Heart left ventricle (tissue), 16 donors: ENCODE results near the gene OPCML. TPM values are rescaled to one million over a fixed set of nuclear protein-coding genes. Genes with fewer than 3 reads are reported as not detected.

Experiments used
- ATAC-seq, 4 donors: fragments of 200-7000 bp; cut with Tn5 transposase; one replicate each; pipeline ENCODE4 v1.9.1; 2020 to 2022; ENCODE audit warnings: moderate library complexity in 4 of 4, mild to moderate bottlenecking in 3 of 4, moderate number of reproducible peaks in 1 of 4
- DNase-seq, 5 donors: peaks; one replicate each; pipeline ENCODE4 v3.0.0-alpha.2; 2020
- H3K27ac ChIP-seq, 12 donors: fragments of 200-600 bp; sonication (generic) in 4 of 12; one replicate each; pipeline versions ENCODE4 v1.5.0 to v1.8.0; 2016 to 2022; ENCODE audit warnings: mild to moderate bottlenecking in 2 of 12
- H3K27me3 ChIP-seq, 9 donors: fragments of 200-600 bp; sonication (generic) in 2 of 9; one replicate each; pipeline versions ENCODE4 v1.5.1 to v1.8.0; 2016 to 2022; ENCODE audit warnings: mild to moderate bottlenecking in 3 of 9
- H3K36me3 ChIP-seq, 9 donors: fragments of 200-600 bp; sonication (generic) in 2 of 9; one replicate each; pipeline versions ENCODE4 v1.5.0 to v1.8.0; 2018 to 2022; ENCODE audit warnings: mild to moderate bottlenecking in 2 of 9
- H3K4me1 ChIP-seq, 12 donors: fragments of 200-600 bp; sonication (generic) in 4 of 12; one replicate each; pipeline versions ENCODE4 v1.5.0 to v1.8.0; 2016 to 2022; ENCODE audit warnings: mild to moderate bottlenecking in 3 of 12
- H3K4me3 ChIP-seq, 12 donors: fragments of 200-600 bp; sonication (generic) in 4 of 12; one replicate each; pipeline versions ENCODE4 v1.5.0 to v1.8.0; 2017 to 2022; ENCODE audit warnings: mild to moderate bottlenecking in 9 of 12, moderate library complexity in 4 of 12
- H3K9me3 ChIP-seq, 12 donors: fragments of 200-600 bp; sonication (generic) in 4 of 12; one replicate each; pipeline versions ENCODE4 v1.5.0 to v1.8.0; 2016 to 2022; ENCODE audit warnings: mild to moderate bottlenecking in 1 of 12
- POLR2A ChIP-seq, 2 donors: fragments of 450-650 bp; IDR thresholded peaks; one replicate each; pipeline ENCODE4 v1.6.1; 2017; ENCODE audit warnings: antibody characterized with exemption in 2 of 2, mild to moderate bottlenecking in 2 of 2, moderate library complexity in 2 of 2
- WGBS, 4 donors: extraction: QIAGEN DNeasy Blood & Tissue Kit in 2 of 4; methylation state at CpG; one replicate each; pipeline versions ENCODE4 v1.1.5 to v1.1.7; 2013 to 2018; 5-methylcytosine and 5-hydroxymethylcytosine counted together
- intact Hi-C, 10 donors: fragments of 100-400 bp; cut with DNase I; formaldehyde crosslinking; loops; one replicate each; pipeline versions ENCODE4 v1.11.1 to v1.14.2; 2022
- polyA plus RNA-seq, 2 donors: library from polyadenylated mRNA; stranded (reverse); fragments of 200-250 nt; gene quantifications; one replicate each; pipeline ENCODE4 v1.2.3, GENCODE V29; 2013
- total RNA-seq, 9 donors: library from RNA; depleted of rRNA in 2 of 9; stranded (reverse); fragments of >200 nt in 2 of 9; fragmentation: NEBNext Ultra II Directional in 3 of 9; extraction: Animal tissue kit (Norgen Biotek cat#: 25700) in 3 of 9; gene quantifications; one replicate each; pipeline versions ENCODE4 v1.1.0 to v1.2.4, GENCODE V29; 2016 to 2023
- TF ChIP-seq, protein P1 (sequence below), 12 donors: fragments of 200-600 bp; sonication (generic) in 4 of 12; IDR thresholded peaks; one replicate each; pipeline versions ENCODE4 v1.5.0 to v1.8.0; 2018 to 2022; ENCODE audit warnings: antibody characterized with exemption in 12 of 12, mild to moderate bottlenecking in 5 of 12
- donor health status: ischemic (EF 13 %, LVEDD 7.1; RV severe dilation, severe dysfunction).
- donor health status: healthy with polysubstance abuse.
- donor health status: DM: no; HTN: yes; CAD: no.
- donor health status: DM: no; HTN: no; CAD: no.
- donor health status: ischemic (EF 25% LVEDD 6.9; RV normal size, moderate dysfunction).
- donor health status: ischemic (EF 25% LVEDD 5.7; RV mildly dilated, moderate dysfunction).
- donor health status: healthy.
- donor health status: DM: yes; HTN: yes; CAD: no.
- donor health status: ischemic (EF 35%, LVEDD 5.7; RV mildly dilated, moderate dysfunction).
- donor health status: nonischemic (EF 11% LVEDD 7.7; RV severe dilation, severe dysfunction).
- donor health status: DM: yes; HTN: yes; CAD: no.
- donor health status: PGD.
- donor health status: ischemic (EF 29% LVEDD 5.4; RV normal size, mild dysfunction).
- donor health status: nonischemic (EF 23%, LVEDD 6.1; RV moderate dilation, normal function).

The OPCML gene
- total and polyA plus RNA-seq, 11 donors, result 0.04 to 1.3 (median 0.23) TPM; not detected in 3

DNA sequence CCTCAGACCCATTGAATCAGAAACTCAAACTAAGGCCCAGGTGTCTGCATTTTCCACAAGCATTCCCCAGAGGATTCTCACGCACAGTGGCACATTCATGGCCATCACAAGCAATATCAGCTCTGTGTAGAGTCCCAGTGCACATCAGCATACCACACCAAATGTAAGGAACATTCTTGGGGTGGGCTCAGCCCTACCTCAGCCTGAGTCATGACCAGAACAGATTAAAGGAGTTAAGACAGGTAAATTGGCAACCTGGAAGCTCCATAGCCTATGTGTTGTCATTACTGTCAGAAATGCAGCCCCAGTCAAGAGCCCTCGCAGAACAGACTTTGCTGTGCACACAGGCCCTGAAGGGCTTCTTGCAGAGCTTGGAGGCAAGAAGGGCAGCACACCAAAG lies 53.1 kb downstream of the OPCML start:
- Histone ChIP-seq H3K27me3 (no peaks in the 10 kb centered on the region), H3K36me3 (no peaks in the 10 kb centered on the region), H3K4me3 (no peak overlapping the region), H3K9me3 (no peaks in the 10 kb centered on the region), H3K27ac (no peak overlapping the region), H3K4me1 (no peaks in the 10 kb centered on the region)
- DNase-seq (no peak), ATAC-seq (no peak)
- intact Hi-C loops, result no loop called here
- no peak for TF ChIP-seq POLR2A (IDR thresholded peaks at IDR 0.05)
- TF ChIP-seq, protein P1, sequence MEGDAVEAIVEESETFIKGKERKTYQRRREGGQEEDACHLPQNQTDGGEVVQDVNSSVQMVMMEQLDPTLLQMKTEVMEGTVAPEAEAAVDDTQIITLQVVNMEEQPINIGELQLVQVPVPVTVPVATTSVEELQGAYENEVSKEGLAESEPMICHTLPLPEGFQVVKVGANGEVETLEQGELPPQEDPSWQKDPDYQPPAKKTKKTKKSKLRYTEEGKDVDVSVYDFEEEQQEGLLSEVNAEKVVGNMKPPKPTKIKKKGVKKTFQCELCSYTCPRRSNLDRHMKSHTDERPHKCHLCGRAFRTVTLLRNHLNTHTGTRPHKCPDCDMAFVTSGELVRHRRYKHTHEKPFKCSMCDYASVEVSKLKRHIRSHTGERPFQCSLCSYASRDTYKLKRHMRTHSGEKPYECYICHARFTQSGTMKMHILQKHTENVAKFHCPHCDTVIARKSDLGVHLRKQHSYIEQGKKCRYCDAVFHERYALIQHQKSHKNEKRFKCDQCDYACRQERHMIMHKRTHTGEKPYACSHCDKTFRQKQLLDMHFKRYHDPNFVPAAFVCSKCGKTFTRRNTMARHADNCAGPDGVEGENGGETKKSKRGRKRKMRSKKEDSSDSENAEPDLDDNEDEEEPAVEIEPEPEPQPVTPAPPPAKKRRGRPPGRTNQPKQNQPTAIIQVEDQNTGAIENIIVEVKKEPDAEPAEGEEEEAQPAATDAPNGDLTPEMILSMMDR (IDR thresholded peaks at IDR 0.05), result no peak
- 62 to 89% (median 85%) methylated on average over 2 of the region's 2 CpGs for WGBS, 4 donors

DNA sequence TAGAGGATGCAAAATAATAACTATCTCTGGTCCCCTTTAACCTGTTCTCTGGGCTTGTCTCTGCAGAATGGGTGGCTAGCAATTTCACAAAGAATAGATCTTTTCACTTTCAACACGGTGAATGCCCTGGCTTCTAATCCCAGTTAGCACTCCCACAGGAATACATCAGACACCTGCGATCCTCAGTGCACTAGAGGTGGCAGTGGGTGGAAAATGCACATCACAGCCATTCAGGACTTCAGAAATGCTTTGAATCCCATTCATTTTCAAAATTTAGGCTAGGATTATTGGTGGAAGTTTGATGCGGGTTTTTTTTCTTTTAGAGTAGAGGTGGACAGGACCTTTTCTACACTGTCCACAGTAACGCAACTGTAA lies 55.1 kb downstream of the OPCML start:
- DNase-seq, result no peak
- H3K27ac ChIP-seq, result no peak overlapping the region
- ATAC-seq, result no peak
- no peaks in the 10 kb centered on the region for H3K27me3 ChIP-seq
- H3K9me3 ChIP-seq, result no peaks in the 10 kb centered on the region
- intact Hi-C loops, result no loop called here
- no peaks in the 10 kb centered on the region for H3K36me3 ChIP-seq
- WGBS, 4 donors, result 75 to 83% (median 78%) methylated on average over 4 of the region's 4 CpGs
- H3K4me3 ChIP-seq, result no peak overlapping the region
- TF ChIP-seq, protein P1 (IDR thresholded peaks at IDR 0.05), result no peak
- no peak for TF ChIP-seq POLR2A (IDR thresholded peaks at IDR 0.05)
- H3K4me1 ChIP-seq, result no peaks in the 10 kb centered on the region

DNA sequence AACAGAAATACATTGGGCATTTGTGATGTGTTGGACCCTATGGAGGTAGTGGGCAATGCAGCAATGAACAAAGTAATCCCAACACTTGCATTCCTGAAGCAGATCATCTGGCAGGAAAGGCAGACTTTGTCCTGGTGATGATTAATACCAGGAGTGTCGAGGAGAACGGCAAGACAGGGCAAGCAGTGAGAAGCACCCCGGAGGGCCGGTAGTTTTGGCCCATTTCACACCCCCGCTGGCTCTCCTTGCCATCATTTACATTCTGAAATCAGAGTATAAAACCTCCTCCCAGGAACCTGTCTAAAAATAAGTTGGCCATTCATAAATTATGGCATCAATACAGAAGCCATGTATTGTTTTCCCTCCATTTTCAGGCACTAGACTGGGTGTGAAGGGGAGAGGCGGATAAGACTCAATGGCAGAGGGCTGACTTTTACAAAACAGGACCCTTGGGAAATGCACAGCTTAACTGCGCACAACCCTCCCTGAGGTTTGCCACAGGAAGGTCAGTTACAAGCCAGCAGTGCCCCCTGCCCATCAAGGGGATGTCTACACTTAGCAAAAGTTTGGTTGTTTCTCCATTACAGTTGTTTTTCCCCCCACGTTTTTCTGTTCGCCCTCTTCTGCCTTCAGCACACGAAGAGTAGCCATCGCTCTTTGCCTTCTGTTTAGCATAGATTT lies 55.6 kb downstream of the OPCML start:
- Histone ChIP-seq H3K4me3 (no peak overlapping the region), H3K9me3 (no peaks in the 10 kb centered on the region), H3K27me3 (no peaks in the 10 kb centered on the region), H3K27ac (no peak overlapping the region), H3K4me1 (no peaks in the 10 kb centered on the region), H3K36me3 (no peaks in the 10 kb centered on the region)
- no peak for TF ChIP-seq POLR2A (IDR thresholded peaks at IDR 0.05)
- TF ChIP-seq, protein P1 (IDR thresholded peaks at IDR 0.05), result no peak
- ATAC-seq (no peak), DNase-seq (no peak)
- intact Hi-C loops, result no loop called here
- WGBS, 4 donors, result 62 to 71% (median 65%) methylated on average over 10 to 11 of the region's 11 CpGs

DNA sequence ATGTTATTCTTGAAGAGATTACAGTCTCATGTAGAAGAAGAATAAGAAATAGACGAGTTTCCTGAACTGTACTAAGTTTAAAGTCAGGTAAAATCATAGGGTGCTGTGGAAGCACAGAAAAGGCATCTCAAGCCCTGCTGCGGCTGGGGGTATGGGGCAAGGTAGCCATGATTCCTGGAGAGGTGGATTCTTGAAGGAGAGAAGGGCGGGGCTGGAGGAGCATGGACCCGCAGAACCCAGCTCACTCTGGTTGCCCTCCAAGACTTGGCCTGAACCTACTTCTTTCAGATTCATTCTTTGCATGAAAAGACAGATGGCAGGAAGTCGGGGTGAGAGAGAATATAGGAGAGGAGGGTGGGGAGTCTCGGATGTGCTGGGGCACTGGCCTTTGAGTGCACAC lies 57.8 kb downstream of the OPCML start:
- ATAC-seq, result no peak
- no peaks in the 10 kb centered on the region for H3K36me3 ChIP-seq
- WGBS, 4 donors, result 78 to 88% (median 86%) methylated on average over 6 of the region's 6 CpGs

More for the DNA sequence above, 57.8 kb downstream of the OPCML start:
- no peak for DNase-seq
- Histone ChIP-seq H3K4me1 (no peaks in the 10 kb centered on the region), H3K27me3 (no peaks in the 10 kb centered on the region), H3K27ac (no peak overlapping the region), H3K4me3 (no peak overlapping the region), H3K9me3 (no peaks in the 10 kb centered on the region)
- no peak for TF ChIP-seq POLR2A (IDR thresholded peaks at IDR 0.05)
- TF ChIP-seq, protein P1 (IDR thresholded peaks at IDR 0.05), result no peak
- intact Hi-C loops, result no loop called here
